ENCODE results near the gene HOXA3.

- TF ChIP-seq, protein P1, sequence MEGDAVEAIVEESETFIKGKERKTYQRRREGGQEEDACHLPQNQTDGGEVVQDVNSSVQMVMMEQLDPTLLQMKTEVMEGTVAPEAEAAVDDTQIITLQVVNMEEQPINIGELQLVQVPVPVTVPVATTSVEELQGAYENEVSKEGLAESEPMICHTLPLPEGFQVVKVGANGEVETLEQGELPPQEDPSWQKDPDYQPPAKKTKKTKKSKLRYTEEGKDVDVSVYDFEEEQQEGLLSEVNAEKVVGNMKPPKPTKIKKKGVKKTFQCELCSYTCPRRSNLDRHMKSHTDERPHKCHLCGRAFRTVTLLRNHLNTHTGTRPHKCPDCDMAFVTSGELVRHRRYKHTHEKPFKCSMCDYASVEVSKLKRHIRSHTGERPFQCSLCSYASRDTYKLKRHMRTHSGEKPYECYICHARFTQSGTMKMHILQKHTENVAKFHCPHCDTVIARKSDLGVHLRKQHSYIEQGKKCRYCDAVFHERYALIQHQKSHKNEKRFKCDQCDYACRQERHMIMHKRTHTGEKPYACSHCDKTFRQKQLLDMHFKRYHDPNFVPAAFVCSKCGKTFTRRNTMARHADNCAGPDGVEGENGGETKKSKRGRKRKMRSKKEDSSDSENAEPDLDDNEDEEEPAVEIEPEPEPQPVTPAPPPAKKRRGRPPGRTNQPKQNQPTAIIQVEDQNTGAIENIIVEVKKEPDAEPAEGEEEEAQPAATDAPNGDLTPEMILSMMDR (IDR thresholded peaks at IDR 0.05; ENCODE audit: insufficient read depth, low read depth, low read length): no peak
- TF ChIP-seq EZH2 (IDR thresholded peaks at IDR 0.05; ENCODE audit: insufficient read depth, low read length): no peak
Measured at GRCh38 chr7:27111751-27112277, 40.6 kb downstream of the HOXA3 start.
